OCI-LY3 (cell line): ENCODE results near the gene PTPRD.

Experiments
- H2AFZ ChIP-seq: fragments of 200-600, 300-600 bp; shearing (Covaris generic); 2 replicates; pipeline ENCODE4 v1.6.0; 2014; ENCODE audit warnings: antibody characterized with exemption, low read depth, low read length
- H3K27ac ChIP-seq: fragments of 200-600, 300-600 bp; sonication (generic); 2 replicates; pipeline ENCODE4 v1.5.1; 2014; ENCODE audit warnings: mild to moderate bottlenecking, low read length, moderate library complexity, mixed read lengths
- H3K27me3 ChIP-seq: fragments of 200-600, 300-600 bp; sonication (generic); 2 replicates; pipeline ENCODE4 v1.6.1; 2014; ENCODE audit warnings: low read depth, low read length, mixed read lengths
- H3K36me3 ChIP-seq: fragments of 200-600, 300-600 bp; sonication (generic); replicated peaks from 2 replicates; pipeline ENCODE3; 2014; ENCODE audit warnings: low read depth, low read length, mixed read lengths
- H3K4me1 ChIP-seq: fragments of 300-600, 200-600 bp; sonication (generic); 2 replicates; pipeline ENCODE4 v1.6.1; 2014; ENCODE audit warnings: low read length, mixed read lengths
- H3K4me2 ChIP-seq: fragments of 200-600, 300-600 bp; sonication (generic); 2 replicates; pipeline ENCODE4 v1.6.1; 2014; ENCODE audit warnings: low read length, mixed read lengths
- H3K4me3 ChIP-seq: fragments of 300-600, 200-600 bp; sonication (generic); 2 replicates; pipeline ENCODE4 v1.5.1; 2014; ENCODE audit warnings: antibody characterized with exemption, mild to moderate bottlenecking, low read length, moderate library complexity
- H3K79me2 ChIP-seq: fragments of 300-600, 200-600 bp; shearing (Covaris generic); 2 replicates; pipeline ENCODE4 v1.6.1; 2014; ENCODE audit warnings: mild to moderate bottlenecking, low read length, mixed read lengths
- H3K9ac ChIP-seq: fragments of 300-600, 200-600 bp; shearing (Covaris generic); 2 replicates; pipeline ENCODE4 v1.6.0; 2014; ENCODE audit warnings: mild to moderate bottlenecking, low read length, moderate library complexity
- H3K9me3 ChIP-seq: fragments of 200-600, 300-600 bp; shearing (Covaris generic); 2 replicates; pipeline ENCODE4 v1.6.1; 2014; ENCODE audit warnings: low read length, mixed read lengths; ENCODE audit not compliant: insufficient read depth
- H4K20me1 ChIP-seq: fragments of 200-600, 300-600 bp; sonication (generic); 2 replicates; pipeline ENCODE4 v1.6.1; 2016; ENCODE audit warnings: low read length, mixed read lengths; ENCODE audit not compliant: insufficient read depth
- EZH2phosphoT487 ChIP-seq: fragments of 200-600 bp; shearing (Covaris generic); IDR thresholded peaks from 2 replicates; pipeline ENCODE4 v1.6.1; 2018; ENCODE audit warnings: antibody characterized with exemption, mixed run types, low read depth
- TF ChIP-seq, protein P1 (sequence below): fragments of 200-600, 300-600 bp; sonication (generic); IDR thresholded peaks from 2 replicates; pipeline ENCODE4 v1.5.1; 2014; ENCODE audit warnings: antibody characterized with exemption, low read length, low read depth

PTPRD gene

DNA sequence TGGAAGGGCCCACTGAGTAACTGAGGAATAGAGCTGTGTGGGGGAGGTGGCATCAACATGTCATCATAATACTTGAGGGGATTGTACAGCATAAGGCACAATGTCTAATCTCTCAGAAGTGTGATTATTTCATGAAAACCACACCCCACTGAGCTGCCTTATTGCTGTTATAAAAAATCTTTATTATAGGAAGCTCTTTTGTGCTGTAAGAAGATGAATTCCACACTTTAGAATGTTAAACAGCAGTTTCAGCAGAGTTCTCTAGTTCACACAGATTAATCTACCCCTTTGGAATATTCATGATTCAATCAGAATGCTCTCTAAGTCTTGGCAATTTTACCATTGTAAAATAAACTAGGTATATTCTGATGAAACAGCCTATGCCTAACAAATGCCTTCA lies 1389.6 kb downstream of the PTPRD start:
- Histone ChIP-seq H3K4me3 (no peak overlapping the region), H3K9ac (no peak overlapping the region), H4K20me1 (no peaks in the 10 kb centered on the region), H3K9me3 (no peaks in the 10 kb centered on the region), H3K27me3 (no peaks in the 10 kb centered on the region), H3K27ac (no peak overlapping the region), H2AFZ (no peak overlapping the region), H3K4me2 (no peak overlapping the region), H3K79me2 (no peaks in the 10 kb centered on the region), H3K4me1 (no peaks in the 10 kb centered on the region), H3K36me3 (no peaks in the 10 kb centered on the region)
- TF ChIP-seq EZH2phosphoT487 = no peak
- TF ChIP-seq, protein P1, sequence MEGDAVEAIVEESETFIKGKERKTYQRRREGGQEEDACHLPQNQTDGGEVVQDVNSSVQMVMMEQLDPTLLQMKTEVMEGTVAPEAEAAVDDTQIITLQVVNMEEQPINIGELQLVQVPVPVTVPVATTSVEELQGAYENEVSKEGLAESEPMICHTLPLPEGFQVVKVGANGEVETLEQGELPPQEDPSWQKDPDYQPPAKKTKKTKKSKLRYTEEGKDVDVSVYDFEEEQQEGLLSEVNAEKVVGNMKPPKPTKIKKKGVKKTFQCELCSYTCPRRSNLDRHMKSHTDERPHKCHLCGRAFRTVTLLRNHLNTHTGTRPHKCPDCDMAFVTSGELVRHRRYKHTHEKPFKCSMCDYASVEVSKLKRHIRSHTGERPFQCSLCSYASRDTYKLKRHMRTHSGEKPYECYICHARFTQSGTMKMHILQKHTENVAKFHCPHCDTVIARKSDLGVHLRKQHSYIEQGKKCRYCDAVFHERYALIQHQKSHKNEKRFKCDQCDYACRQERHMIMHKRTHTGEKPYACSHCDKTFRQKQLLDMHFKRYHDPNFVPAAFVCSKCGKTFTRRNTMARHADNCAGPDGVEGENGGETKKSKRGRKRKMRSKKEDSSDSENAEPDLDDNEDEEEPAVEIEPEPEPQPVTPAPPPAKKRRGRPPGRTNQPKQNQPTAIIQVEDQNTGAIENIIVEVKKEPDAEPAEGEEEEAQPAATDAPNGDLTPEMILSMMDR = no peak

DNA sequence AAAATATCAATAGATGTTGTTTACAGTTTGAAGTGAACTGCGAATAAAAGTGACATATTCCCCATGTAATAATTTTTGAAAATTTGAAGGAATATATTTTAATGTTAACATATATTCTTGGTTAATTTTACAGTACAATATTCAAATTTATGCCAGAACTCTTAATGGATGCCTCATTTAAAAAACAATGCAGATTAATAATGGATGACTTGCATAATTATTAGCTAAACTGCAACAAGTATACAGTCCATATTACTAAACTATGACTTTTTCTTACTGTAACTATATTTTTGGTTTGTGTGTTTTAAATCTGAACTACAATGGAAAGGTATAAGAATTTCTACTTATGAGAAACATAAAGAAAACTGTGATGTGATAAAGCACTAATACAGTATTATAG lies 1390.1 kb downstream of the PTPRD start:
- Histone ChIP-seq H3K9me3 (no peaks in the 10 kb centered on the region), H3K4me2 (no peak overlapping the region), H3K27me3 (no peaks in the 10 kb centered on the region), H3K9ac (no peak overlapping the region), H2AFZ (no peak overlapping the region), H3K79me2 (no peaks in the 10 kb centered on the region), H3K36me3 (no peaks in the 10 kb centered on the region), H3K4me1 (no peaks in the 10 kb centered on the region), H3K27ac (no peak overlapping the region), H4K20me1 (no peaks in the 10 kb centered on the region), H3K4me3 (no peak overlapping the region)
- no peak for TF ChIP-seq EZH2phosphoT487
- TF ChIP-seq, protein P1 = no peak

DNA sequence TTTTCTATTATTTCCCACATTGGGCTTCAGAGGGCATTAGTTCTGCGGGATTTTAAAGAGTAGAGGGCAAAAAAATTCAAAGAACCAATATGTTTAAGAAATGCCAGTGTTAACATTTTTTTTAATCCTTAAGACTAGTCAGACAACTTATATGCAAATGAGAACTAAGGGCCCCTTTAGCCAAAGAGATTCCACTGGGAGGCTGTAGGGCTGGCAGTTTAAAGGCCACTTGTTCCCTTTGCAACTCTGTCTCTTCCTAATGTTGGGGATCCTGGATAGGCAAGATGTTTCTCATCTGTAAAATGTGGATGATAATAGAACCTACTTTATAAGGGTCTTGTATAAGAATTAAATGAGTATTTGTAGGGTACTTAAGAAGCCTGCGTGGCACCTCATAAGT lies 1395.9 kb downstream of the PTPRD start:
- H3K36me3 ChIP-seq = no peaks in the 10 kb centered on the region
- H3K4me2 ChIP-seq = no peak overlapping the region
- no peak overlapping the region for H2AFZ ChIP-seq
- no peaks in the 10 kb centered on the region for H3K79me2 ChIP-seq
- no peaks in the 10 kb centered on the region for H3K27me3 ChIP-seq
- H3K9ac ChIP-seq = no peak overlapping the region
- H4K20me1 ChIP-seq = no peaks in the 10 kb centered on the region
- H3K4me3 ChIP-seq = no peak overlapping the region
- no peaks in the 10 kb centered on the region for H3K4me1 ChIP-seq
- no peak for TF ChIP-seq EZH2phosphoT487
- TF ChIP-seq, protein P1 = no peak
- H3K27ac ChIP-seq = no peak overlapping the region
- H3K9me3 ChIP-seq = no peaks in the 10 kb centered on the region

DNA sequence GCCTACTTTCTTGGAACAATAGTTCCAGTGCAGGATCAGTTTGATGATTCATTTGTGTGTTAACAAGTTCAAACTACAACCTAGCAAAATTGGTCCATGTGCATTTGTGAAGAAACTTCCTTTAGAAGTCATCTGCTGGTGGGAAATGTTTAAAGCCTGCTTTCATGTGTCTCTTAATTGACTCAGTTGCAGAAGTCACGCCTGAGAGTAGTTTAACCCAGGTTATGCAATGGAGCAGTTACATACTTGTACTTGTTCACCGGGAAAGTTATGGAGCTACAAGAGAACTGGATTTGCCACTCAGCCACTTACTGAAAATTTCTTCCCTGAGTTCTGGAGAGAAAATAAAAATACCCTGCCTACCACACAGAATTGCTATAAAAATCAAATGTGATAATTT lies 1397.8 kb downstream of the PTPRD start:
- Histone ChIP-seq H3K27me3 (no peaks in the 10 kb centered on the region), H4K20me1 (no peaks in the 10 kb centered on the region), H3K4me3 (no peak overlapping the region), H3K4me2 (no peak overlapping the region), H3K9me3 (no peaks in the 10 kb centered on the region), H3K36me3 (no peaks in the 10 kb centered on the region), H2AFZ (no peak overlapping the region), H3K9ac (no peak overlapping the region), H3K79me2 (no peaks in the 10 kb centered on the region), H3K27ac (no peak overlapping the region), H3K4me1 (no peaks in the 10 kb centered on the region)
- TF ChIP-seq, protein P1 = no peak
- TF ChIP-seq EZH2phosphoT487 = no peak
